ENCODE measurements around the gene PRPSAP1. TPM values are rescaled to one million over a fixed set of nuclear protein-coding genes. Genes with fewer than 3 reads are reported as not detected.

PRPSAP1 gene
- total and polyA plus RNA-seq, 2 of the 8 experiments (the other 6 are each of a cell fraction or from before 2014, with no cell fraction given), result 32.0 to 54.2 TPM

DNA sequence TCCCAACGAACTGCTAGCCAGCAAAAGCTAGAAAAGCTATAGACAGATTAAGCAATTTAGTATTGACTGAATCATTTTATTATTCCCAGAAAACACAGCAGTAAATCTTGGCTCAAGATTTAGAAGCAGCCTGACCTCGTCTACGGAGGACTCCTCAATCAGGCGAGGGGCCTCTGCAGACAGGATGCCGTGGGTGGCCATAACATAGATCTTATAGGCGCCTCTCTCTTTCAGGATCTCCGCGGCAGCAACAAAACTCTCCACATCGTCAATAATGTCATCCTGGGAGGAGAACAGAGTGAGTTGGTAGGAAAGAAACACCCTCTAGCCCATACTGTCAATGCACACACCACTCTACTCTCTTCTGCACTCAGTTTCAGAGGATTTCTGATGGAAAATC, 41.0 kb downstream of the PRPSAP1 start:
- H2BK120ac ChIP-seq (replicated peaks; ENCODE audit: low read depth, low read length), result no peak overlapping the region
- H2BK12ac ChIP-seq (ENCODE audit: low read depth, low read length), result no peak overlapping the region
- no peak overlapping the region for H4K91ac ChIP-seq (replicated peaks; ENCODE audit: insufficient read length, low read length)
- no peak overlapping the region for H3K14ac ChIP-seq (ENCODE audit: insufficient read length)
- no peak for DNase-seq (ENCODE audit: low read depth in 1 of 2, low spot score in 2 of 2)
- ChIA-PET CTCF (ENCODE audit: partially characterized antibody) (interaction anchor here (0.5 to 2.5 kb wide), 6 partner anchors 9 to 348 kb away, joined by 3 to 17 read pairs (median 4); partner anchors contain the start of gene AANAT), POLR2A (ENCODE audit: partially characterized antibody) (interaction anchor here (0.6 kb wide), 3 partner anchors 12 to 118 kb away, joined by 4 to 7 read pairs (median 4); no protein-coding TSS in a partner anchor)
- H3K79me2 ChIP-seq (ENCODE audit: control insufficient read depth in 1 of 2, insufficient read depth in 2 of 2, low read length in 2 of 2), result no peaks in the 10 kb centered on the region
- no peak overlapping the region for H2AK5ac ChIP-seq (ENCODE audit: low read depth, low read length)
- H3K27me3 ChIP-seq (replicated peaks in 1 of 4; ENCODE audit: control insufficient read depth in 3 of 4, extremely low read depth in 1 of 4, insufficient read depth in 3 of 4, low read length in 3 of 4), result no peaks in the 10 kb centered on the region
- H3K18ac ChIP-seq (ENCODE audit: extremely low read depth, low read length), result no peak overlapping the region
- H3K4me3 ChIP-seq (ENCODE audit: extremely low read depth in 1 of 4, insufficient read depth in 2 of 4, low read depth in 3 of 4, low read length in 4 of 4), result no peak overlapping the region
- H4K5ac ChIP-seq (ENCODE audit: insufficient read length, low read depth, low read length), result no peak overlapping the region
- H3K4ac ChIP-seq (replicated peaks; ENCODE audit: insufficient read length, low read depth, low read length), result no peak overlapping the region
- H4K20me1 ChIP-seq (replicated peaks in 1 of 2; ENCODE audit: control insufficient read depth in 1 of 2, insufficient read depth in 2 of 2, low read length in 2 of 2), result peaks cover 0 to 2% of the 10 kb centered on the region in 2 experiments
- H2BK20ac ChIP-seq (ENCODE audit: low read length), result no peak overlapping the region
- H3K9me3 ChIP-seq (ENCODE audit: insufficient read depth in 2 of 2, low read depth in 1 of 2, low read length in 1 of 2), result no peaks in the 10 kb centered on the region
- no peak overlapping the region for H2BK15ac ChIP-seq (ENCODE audit: low read length)
- H2AFZ ChIP-seq (ENCODE audit: low read length), result no peak overlapping the region
- no peaks in the 10 kb centered on the region for H3K4me1 ChIP-seq (replicated peaks in 1 of 4; ENCODE audit: control insufficient read depth in 3 of 4, insufficient read depth in 4 of 4, low read length in 3 of 4)
- no peak overlapping the region for H3K4me2 ChIP-seq (ENCODE audit: insufficient read depth in 1 of 2, low read depth in 2 of 2, low read length in 2 of 2)
- H3K36me3 ChIP-seq (ENCODE audit: control insufficient read depth in 2 of 4, insufficient read depth in 4 of 4, low read length in 3 of 4), result peaks cover 2 to 22% (median 17%) of the 10 kb centered on the region in 4 experiments
- H2BK5ac ChIP-seq (ENCODE audit: low read depth, low read length), result no peak overlapping the region
- no peak overlapping the region for H3K23ac ChIP-seq (ENCODE audit: insufficient read length)
- no peaks in the 10 kb centered on the region for H3K23me2 ChIP-seq (ENCODE audit: low read depth, low read length)
- no peak overlapping the region for H4K8ac ChIP-seq (ENCODE audit: extremely low read depth, insufficient read depth, low read length)
- no peak overlapping the region for H3K56ac ChIP-seq (replicated peaks; ENCODE audit: insufficient read length, low read depth, low read length)
- no peak overlapping the region for H3K27ac ChIP-seq (ENCODE audit: low read depth, low read length)
- 93% methylated on average over 9 of the region's 9 CpGs; no CpG with 5 or more reads in 1 of the 2 experiments for WGBS, 2 experiments (ENCODE audit: extremely low coverage in 1 of 2, insufficient coverage in 1 of 2, insufficient read length in 1 of 2, insufficient replicate concordance in 2 of 2, low coverage in 1 of 2, low lambda C conversion rate in 2 of 2, missing lambda C conversion rate in 1 of 2)
- peaks cover 2% of the 10 kb centered on the region; the same call in 1 of the 2 replicates for H3K79me1 ChIP-seq (ENCODE audit: low read depth, low read length)
- no peak for FAIRE-seq
- no peak overlapping the region for H3K9ac ChIP-seq (replicated peaks in 1 of 4; ENCODE audit: extremely low read depth in 1 of 4, low read depth in 3 of 4, low read length in 3 of 4)
- no peak for TF ChIP-seq CBX5 (IDR thresholded peaks at IDR 0.05; ENCODE audit: low read depth, low read length)
- TF ChIP-seq, protein P1, sequence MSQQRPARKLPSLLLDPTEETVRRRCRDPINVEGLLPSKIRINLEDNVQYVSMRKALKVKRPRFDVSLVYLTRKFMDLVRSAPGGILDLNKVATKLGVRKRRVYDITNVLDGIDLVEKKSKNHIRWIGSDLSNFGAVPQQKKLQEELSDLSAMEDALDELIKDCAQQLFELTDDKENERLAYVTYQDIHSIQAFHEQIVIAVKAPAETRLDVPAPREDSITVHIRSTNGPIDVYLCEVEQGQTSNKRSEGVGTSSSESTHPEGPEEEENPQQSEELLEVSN (IDR thresholded peaks at IDR 0.05), result no peak
- TF ChIP-seq POLR2AphosphoS5 (IDR thresholded peaks at IDR 0.05; ENCODE audit: low read depth, low read length), result no peak
- no peak for TF ChIP-seq RNF2 (IDR thresholded peaks at IDR 0.05; ENCODE audit: borderline replicate concordance, low read depth, low read length, missing control alignments, poor library complexity, severe bottlenecking)
- TF ChIP-seq TAF7 (optimal IDR thresholded peaks at IDR 0.05; ENCODE audit: borderline replicate concordance, low read depth, low read length), result no peak
- TF ChIP-seq, protein P2, sequence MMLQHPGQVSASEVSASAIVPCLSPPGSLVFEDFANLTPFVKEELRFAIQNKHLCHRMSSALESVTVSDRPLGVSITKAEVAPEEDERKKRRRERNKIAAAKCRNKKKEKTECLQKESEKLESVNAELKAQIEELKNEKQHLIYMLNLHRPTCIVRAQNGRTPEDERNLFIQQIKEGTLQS (IDR thresholded peaks at IDR 0.05; ENCODE audit: insufficient read depth, low read depth, low read length), result no peak
- TF ChIP-seq CHD1 (IDR thresholded peaks at IDR 0.05; ENCODE audit: low read depth, low read length), result no peak
- TF ChIP-seq, protein P3, sequence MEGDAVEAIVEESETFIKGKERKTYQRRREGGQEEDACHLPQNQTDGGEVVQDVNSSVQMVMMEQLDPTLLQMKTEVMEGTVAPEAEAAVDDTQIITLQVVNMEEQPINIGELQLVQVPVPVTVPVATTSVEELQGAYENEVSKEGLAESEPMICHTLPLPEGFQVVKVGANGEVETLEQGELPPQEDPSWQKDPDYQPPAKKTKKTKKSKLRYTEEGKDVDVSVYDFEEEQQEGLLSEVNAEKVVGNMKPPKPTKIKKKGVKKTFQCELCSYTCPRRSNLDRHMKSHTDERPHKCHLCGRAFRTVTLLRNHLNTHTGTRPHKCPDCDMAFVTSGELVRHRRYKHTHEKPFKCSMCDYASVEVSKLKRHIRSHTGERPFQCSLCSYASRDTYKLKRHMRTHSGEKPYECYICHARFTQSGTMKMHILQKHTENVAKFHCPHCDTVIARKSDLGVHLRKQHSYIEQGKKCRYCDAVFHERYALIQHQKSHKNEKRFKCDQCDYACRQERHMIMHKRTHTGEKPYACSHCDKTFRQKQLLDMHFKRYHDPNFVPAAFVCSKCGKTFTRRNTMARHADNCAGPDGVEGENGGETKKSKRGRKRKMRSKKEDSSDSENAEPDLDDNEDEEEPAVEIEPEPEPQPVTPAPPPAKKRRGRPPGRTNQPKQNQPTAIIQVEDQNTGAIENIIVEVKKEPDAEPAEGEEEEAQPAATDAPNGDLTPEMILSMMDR (IDR thresholded peaks at IDR 0.05; ENCODE audit: control extremely low read depth in 1 of 3, insufficient read depth in 1 of 3, low read depth in 1 of 3, low read length in 3 of 3), result no peak
- TF ChIP-seq POU5F1 (IDR thresholded peaks at IDR 0.05; ENCODE audit: low read depth, low read length), result no peak
- TF ChIP-seq TEAD4 (IDR thresholded peaks at IDR 0.05; ENCODE audit: low read depth, low read length), result no peak
